Endothelial cell of umbilical vein (primary cell): ENCODE results near the gene PTTG1IP2. TPM values are rescaled to one million over a fixed set of nuclear protein-coding genes. Genes with fewer than 3 reads are reported as not detected.

Experiments used
- BruUV-seq: library from RNA; stranded (reverse); fragments of 400-500 nt; replicated peaks from 2 replicates; lab custom pipeline; 2021; lab: Mats Ljungman, UMichigan
- CTCF ChIA-PET: fragments of 300-600, 350-600 bp; sonication (Branson Sonifier 250); formaldehyde crosslinking; loops from one replicate; lab custom pipeline; 2021; ENCODE audit warnings: antibody characterized with exemption, inconsistent platforms; lab: Charles Lee
- POLR2A ChIA-PET: fragments of 300-600, 350-600 bp; sonication (Branson Sonifier 250); formaldehyde crosslinking; loops from one replicate; lab custom pipeline; 2021; ENCODE audit warnings: antibody characterized with exemption, inconsistent platforms; lab: Charles Lee
- DNase-seq: peaks from one replicate; pipeline ENCODE4 v3.0.0-alpha.2; 2011; ENCODE audit warnings: low read depth, low spot score
- FAIRE-seq: peaks from 2 replicates; lab custom pipeline; 2011; peaks lifted over from hg19 to GRCh38; lab: Jason Lieb, UNC
- H2AFZ ChIP-seq: 2 replicates; pipeline ENCODE4 v1.6.0; 2012; ENCODE audit warnings: low read depth, low read length, control low read depth, inconsistent platforms
- H3K27ac ChIP-seq: 2 replicates; pipeline ENCODE4 v1.5.1; 2011; ENCODE audit warnings: low read depth, mild to moderate bottlenecking, control low read depth, low read length, moderate library complexity; ENCODE audit not compliant: insufficient read depth
- H3K27me3 ChIP-seq, 2 experiments: 2 replicates each; pipeline versions ENCODE4 v1.6.0 to v1.6.1; 2011; ENCODE audit warnings: low read length in 2 of 2, mixed read lengths in 1 of 2; ENCODE audit not compliant: control insufficient read depth in 2 of 2, insufficient read depth in 2 of 2
- H3K36me3 ChIP-seq, 2 experiments: 2 replicates in 1 of 2; 3 replicates in 1 of 2; pipeline ENCODE4 v1.5.1; 2011; ENCODE audit warnings: low read length in 2 of 2, mild to moderate bottlenecking in 1 of 2, moderate library complexity in 1 of 2; ENCODE audit not compliant: control insufficient read depth in 2 of 2, insufficient read depth in 2 of 2; ENCODE audit errors: extremely low read depth in 1 of 2
- H3K4me1 ChIP-seq: 3 replicates; pipeline ENCODE4 v1.5.1; 2011; ENCODE audit warnings: mild to moderate bottlenecking, low read length; ENCODE audit not compliant: control insufficient read depth, insufficient read depth; ENCODE audit errors: extremely low read depth
- H3K4me2 ChIP-seq: 2 replicates; pipeline ENCODE4 v1.6.1; 2011; ENCODE audit warnings: low read length, control low read depth, mixed read lengths; ENCODE audit not compliant: insufficient read depth
- H3K4me3 ChIP-seq, 3 experiments: fragments of 200-600 bp in 1 of 3; sonication (generic), shearing (Covaris generic) in 1 of 3; replicated peaks in 1 of 3; 2 replicates each; pipeline ENCODE4 v1.5.1; 2011 to 2016; ENCODE audit warnings: control low read depth in 3 of 3, low read length in 3 of 3, mild to moderate bottlenecking in 2 of 3, inconsistent platforms in 1 of 3, low read depth in 1 of 3, moderate library complexity in 1 of 3; ENCODE audit not compliant: insufficient read depth in 1 of 3
- H3K79me2 ChIP-seq: 2 replicates; pipeline ENCODE4 v1.6.0; 2012; ENCODE audit warnings: low read length, inconsistent platforms; ENCODE audit not compliant: control insufficient read depth, insufficient read depth
- H3K9ac ChIP-seq: replicated peaks from 2 replicates; pipeline ENCODE3; 2011; ENCODE audit warnings: low read length, control low read depth; ENCODE audit not compliant: insufficient read depth; ENCODE audit errors: extremely low read depth
- H3K9me1 ChIP-seq: replicated peaks from 3 replicates; pipeline ENCODE4 v1.6.0; 2011; ENCODE audit warnings: mild to moderate bottlenecking, low read length; ENCODE audit not compliant: control insufficient read depth, insufficient read depth; ENCODE audit errors: extremely low read depth
- H3K9me3 ChIP-seq: replicated peaks from 2 replicates; pipeline ENCODE4 v1.5.1; 2012; ENCODE audit warnings: low read length, inconsistent platforms; ENCODE audit not compliant: control insufficient read depth, insufficient read depth
- H4K20me1 ChIP-seq: replicated peaks from 2 replicates; pipeline ENCODE3; 2011; ENCODE audit warnings: mild to moderate bottlenecking, low read length; ENCODE audit not compliant: control insufficient read depth, insufficient read depth; ENCODE audit errors: extremely low read depth
- EZH2 ChIP-seq: IDR thresholded peaks from 2 replicates; pipeline ENCODE4 v1.6.1; 2012; ENCODE audit warnings: borderline replicate concordance, low read depth, mild to moderate bottlenecking, moderate library complexity, low read length, inconsistent platforms; ENCODE audit not compliant: severe bottlenecking
- FOS ChIP-seq: IDR thresholded peaks from 2 replicates; pipeline ENCODE4 v1.6.1; 2011; ENCODE audit warnings: mild to moderate bottlenecking, low read length, moderate library complexity, borderline replicate concordance; ENCODE audit not compliant: insufficient read depth
- GATA2 ChIP-seq: IDR thresholded peaks from 2 replicates; pipeline ENCODE4 v1.7.0; 2011; ENCODE audit warnings: low read depth, mild to moderate bottlenecking, moderate library complexity, mixed read lengths, low read length; ENCODE audit not compliant: insufficient read length, insufficient read depth
- JUN ChIP-seq: IDR thresholded peaks from 2 replicates; pipeline ENCODE4 v1.6.1; 2011; ENCODE audit warnings: borderline replicate concordance, low read depth; ENCODE audit not compliant: insufficient read length, insufficient read depth
- MYC ChIP-seq: IDR thresholded peaks from one replicate; pipeline ENCODE4 v1.6.1; 2011; ENCODE audit warnings: mild to moderate bottlenecking, low read depth, low read length
- POLR2A ChIP-seq: IDR thresholded peaks from 2 replicates; pipeline ENCODE4 v1.6.1; 2012; ENCODE audit warnings: low read depth, mild to moderate bottlenecking, control low read depth, low read length
- POLR2AphosphoS5 ChIP-seq: IDR thresholded peaks from 2 replicates; pipeline ENCODE4 v1.6.1; 2012; ENCODE audit warnings: low read depth, mild to moderate bottlenecking, control low read depth, low read length, moderate library complexity; ENCODE audit not compliant: insufficient read depth
- dilution Hi-C: fragments of 300-500 bp; cut with MboI; formaldehyde crosslinking; loops from one replicate; pipeline ENCODE4 v1.15.0; 2019; ENCODE audit warnings: low sequenced_read_pairs; ENCODE audit not compliant: extremely low pct_ligation_motif_present
- intact Hi-C: fragments of 100-400 bp; cut with micrococcal nuclease; formaldehyde crosslinking; loops from one replicate; pipeline ENCODE4 v1.10.0; 2022
- polyA plus RNA-seq, 4 experiments: library from polyadenylated mRNA; depleted of rRNA in 3 of 4; stranded (reverse) in 3 of 4; unstranded in 1 of 4; fragments of >200 nt; gene quantifications; 2 replicates each; pipeline versions ENCODE4 v1.2.1 to v1.2.3, GENCODE V29; 2011 to 2012; ENCODE audit warnings: missing spikeins in 1 of 4
- total RNA-seq: library from RNA; stranded (reverse); gene quantifications from 2 replicates; pipeline ENCODE4 v1.2.3, GENCODE V29; 2021
- TF ChIP-seq, protein P1 (sequence below): IDR thresholded peaks from 2 replicates; pipeline ENCODE4 v1.6.1; 2011; ENCODE audit not compliant: insufficient read depth, insufficient read length
- TF ChIP-seq, protein P2 (sequence below), 2 donors: IDR thresholded peaks; 1 replicate in 1 of 2; 2 replicates in 1 of 2; pipeline ENCODE4 v1.5.1; 2011; ENCODE audit warnings: low read length in 2 of 2, mild to moderate bottlenecking in 2 of 2, moderate library complexity in 2 of 2, control low read depth in 1 of 2, inconsistent platforms in 1 of 2, low read depth in 1 of 2; ENCODE audit not compliant: insufficient read depth in 1 of 2; ENCODE audit errors: extremely low read depth in 1 of 2

Gene PTTG1IP2
- total and polyA plus RNA-seq, 2 donors (not counting 3 experiments of a cell fraction or from before 2014, with no cell fraction given) = not detected

DNA sequence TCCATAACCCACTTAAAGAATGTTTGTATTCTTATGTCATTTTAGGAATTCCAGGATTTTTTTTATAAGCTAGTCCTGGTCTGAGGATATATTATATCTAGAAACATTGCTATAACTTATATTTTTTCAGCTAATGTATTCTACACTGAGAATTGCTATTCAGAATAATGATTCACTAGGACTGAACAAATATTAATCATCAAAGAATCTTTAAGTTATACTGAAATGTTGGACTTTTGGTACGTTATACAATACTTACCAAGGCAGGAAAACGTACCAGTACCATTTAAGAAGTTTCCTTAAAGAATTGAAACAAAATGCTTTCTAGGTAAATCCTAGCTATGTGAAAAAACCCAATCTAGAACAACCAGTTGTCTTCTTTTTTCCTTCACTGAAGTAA is 18.4 kb downstream of the PTTG1IP2 start:
- no peak overlapping the region for H3K4me2 ChIP-seq
- H3K9me3 ChIP-seq = no peaks in the 10 kb centered on the region
- CTCF ChIA-PET = interaction anchor here (1.3 to 1.4 kb wide), 4 partner anchors 13 to 32 kb away, joined by 3 to 6 read pairs (median 4); no protein-coding TSS in a partner anchor
- H3K27me3 ChIP-seq = no peaks in the 10 kb centered on the region
- no peak for TF ChIP-seq MYC
- TF ChIP-seq POLR2A = no peak
- TF ChIP-seq, protein P1, sequence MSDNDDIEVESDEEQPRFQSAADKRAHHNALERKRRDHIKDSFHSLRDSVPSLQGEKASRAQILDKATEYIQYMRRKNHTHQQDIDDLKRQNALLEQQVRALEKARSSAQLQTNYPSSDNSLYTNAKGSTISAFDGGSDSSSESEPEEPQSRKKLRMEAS = no peak
- TF ChIP-seq, protein P2, sequence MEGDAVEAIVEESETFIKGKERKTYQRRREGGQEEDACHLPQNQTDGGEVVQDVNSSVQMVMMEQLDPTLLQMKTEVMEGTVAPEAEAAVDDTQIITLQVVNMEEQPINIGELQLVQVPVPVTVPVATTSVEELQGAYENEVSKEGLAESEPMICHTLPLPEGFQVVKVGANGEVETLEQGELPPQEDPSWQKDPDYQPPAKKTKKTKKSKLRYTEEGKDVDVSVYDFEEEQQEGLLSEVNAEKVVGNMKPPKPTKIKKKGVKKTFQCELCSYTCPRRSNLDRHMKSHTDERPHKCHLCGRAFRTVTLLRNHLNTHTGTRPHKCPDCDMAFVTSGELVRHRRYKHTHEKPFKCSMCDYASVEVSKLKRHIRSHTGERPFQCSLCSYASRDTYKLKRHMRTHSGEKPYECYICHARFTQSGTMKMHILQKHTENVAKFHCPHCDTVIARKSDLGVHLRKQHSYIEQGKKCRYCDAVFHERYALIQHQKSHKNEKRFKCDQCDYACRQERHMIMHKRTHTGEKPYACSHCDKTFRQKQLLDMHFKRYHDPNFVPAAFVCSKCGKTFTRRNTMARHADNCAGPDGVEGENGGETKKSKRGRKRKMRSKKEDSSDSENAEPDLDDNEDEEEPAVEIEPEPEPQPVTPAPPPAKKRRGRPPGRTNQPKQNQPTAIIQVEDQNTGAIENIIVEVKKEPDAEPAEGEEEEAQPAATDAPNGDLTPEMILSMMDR (IDR thresholded peaks at IDR 0.05; ENCODE audit: extremely low read depth in 1 of 2, insufficient read depth in 1 of 2, low read depth in 1 of 2, low read length in 2 of 2) = no peak
- TF ChIP-seq GATA2 = no peak
- TF ChIP-seq JUN = no peak
- no peak for TF ChIP-seq EZH2
- TF ChIP-seq POLR2AphosphoS5 = no peak
- TF ChIP-seq FOS = no peak
- H3K27ac ChIP-seq = no peak overlapping the region
- H3K79me2 ChIP-seq = no peaks in the 10 kb centered on the region
- intact Hi-C loops (no loop called here), dilution Hi-C loops (no loop called here)
- no peaks in the 10 kb centered on the region for H3K36me3 ChIP-seq
- DNase-seq (no peak), FAIRE-seq (no peak)
- no TSS peak for BruUV-seq
- H3K4me3 ChIP-seq = no peak overlapping the region
- H4K20me1 ChIP-seq = no peaks in the 10 kb centered on the region
- no peak overlapping the region for H2AFZ ChIP-seq
- no peaks in the 10 kb centered on the region for H3K9me1 ChIP-seq
- no peak overlapping the region for H3K9ac ChIP-seq
- POLR2A ChIA-PET = no interaction called here
- H3K4me1 ChIP-seq = no peaks in the 10 kb centered on the region
